ENCODE data around the gene SACS.
A peak's percentile ranks its signal among the peaks of the same experiment; 100 is the strongest.

SACS gene

DNA sequence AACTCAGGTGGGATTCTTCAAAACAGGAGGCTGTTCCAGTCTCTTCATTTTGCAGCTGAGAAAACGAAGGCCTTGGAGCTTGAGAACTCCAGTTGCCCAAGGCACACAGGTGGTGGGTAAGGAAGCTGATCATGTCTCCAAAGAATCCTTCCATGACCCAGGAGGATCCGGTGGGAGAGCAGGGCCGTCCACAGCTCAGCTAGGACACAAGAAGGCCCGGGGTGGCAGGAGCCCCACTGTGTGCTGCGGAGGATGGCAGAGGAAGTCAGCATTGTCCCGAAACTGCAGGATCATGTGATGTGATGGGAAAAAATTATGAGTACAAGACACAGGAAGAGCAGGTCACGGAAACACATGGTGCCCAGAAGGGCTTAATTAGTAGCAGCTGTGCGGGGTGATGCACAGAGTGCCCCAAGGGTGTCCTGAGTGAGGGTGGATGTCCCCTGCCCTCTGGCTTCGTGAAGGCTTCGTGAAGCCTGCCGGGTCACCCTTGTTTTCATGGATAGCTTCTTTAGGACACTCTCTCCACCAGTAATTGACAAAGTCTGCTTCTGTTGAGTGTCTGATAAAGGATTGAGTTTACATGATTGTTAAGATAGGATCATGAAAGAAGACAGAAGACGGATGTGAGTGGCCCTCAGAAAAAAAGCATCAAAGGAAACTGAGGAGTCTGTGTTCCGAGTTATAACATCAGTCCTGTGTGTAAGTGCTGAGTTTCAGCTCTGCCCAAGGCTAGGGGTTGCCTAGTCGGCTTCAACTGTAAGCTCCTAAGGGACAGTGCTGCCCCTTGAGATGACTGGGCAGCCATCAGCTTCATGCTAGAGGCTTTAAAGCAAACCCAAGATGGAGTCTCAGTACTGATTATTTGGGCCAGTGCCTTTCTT, 33.8 kb upstream of the SACS start:
- no peak overlapping the region for H3K27ac ChIP-seq (ENCODE audit: insufficient read depth, low read depth, low read length, poor library complexity, severe bottlenecking)
- H3K36me3 ChIP-seq (ENCODE audit: control insufficient read depth, insufficient read depth, low read length) = no peaks in the 10 kb centered on the region
- H3K4me3 ChIP-seq (ENCODE audit: insufficient read depth, low read depth, low read length) = no peak overlapping the region
- H3K4me1 ChIP-seq (ENCODE audit: control insufficient read depth, insufficient read depth, low read length) = peaks cover 18% of the 10 kb centered on the region
- no peaks in the 10 kb centered on the region for H3K9me3 ChIP-seq (ENCODE audit: control insufficient read depth, low read length)
- H3K27me3 ChIP-seq (ENCODE audit: control insufficient read depth, insufficient read depth, low read length, poor library complexity, severe bottlenecking) = peaks cover 12% of the 10 kb centered on the region
- 81 to 85% methylated on average over 14 of the region's 14 CpGs for WGBS, 2 experiments

DNA sequence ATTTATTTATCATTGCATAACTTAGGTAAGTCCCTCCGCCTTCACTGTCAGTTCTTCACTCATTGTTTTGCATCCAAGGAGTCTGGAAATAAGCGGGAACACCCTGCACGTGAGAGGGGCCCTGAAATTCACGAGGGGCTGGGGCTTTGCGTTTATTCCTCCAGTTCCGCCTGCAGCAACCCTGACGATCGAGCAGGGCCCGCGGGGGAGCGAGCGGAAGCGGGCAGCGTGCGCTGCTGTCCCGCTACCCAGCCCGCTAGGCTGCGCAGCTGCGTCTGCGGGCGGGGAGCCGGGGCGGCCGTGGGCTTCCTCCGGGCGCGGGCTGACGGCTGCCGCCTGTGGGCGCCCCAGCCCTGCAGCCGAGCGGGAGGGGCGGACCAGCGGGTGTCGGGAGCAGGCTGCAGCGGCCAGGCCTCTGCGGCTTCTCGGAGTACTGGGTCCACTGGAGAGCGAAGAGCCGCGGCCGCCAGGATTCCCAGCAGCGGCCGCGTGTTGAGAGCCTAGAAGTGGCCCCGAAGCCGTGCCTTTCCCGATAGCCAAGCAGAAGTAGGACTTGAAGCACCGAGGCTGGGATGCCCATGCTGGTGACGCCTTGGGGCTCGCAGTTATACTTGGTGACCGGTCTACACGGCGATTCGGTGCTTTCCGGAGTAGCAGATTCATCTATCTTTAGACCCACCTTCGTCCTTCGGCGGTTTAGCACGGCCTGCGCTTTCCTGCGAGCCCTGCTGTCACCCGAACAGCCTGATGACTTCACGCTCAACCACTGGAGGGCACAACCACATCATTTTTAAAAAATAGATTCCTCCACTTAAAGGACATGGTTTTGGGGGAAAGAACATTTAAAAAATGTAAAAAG, 32.9 kb upstream of the SACS start:
- peak overlapping the region; percentile 34 for H3K4me3 ChIP-seq (ENCODE audit: insufficient read depth, low read depth, low read length)

DNA sequence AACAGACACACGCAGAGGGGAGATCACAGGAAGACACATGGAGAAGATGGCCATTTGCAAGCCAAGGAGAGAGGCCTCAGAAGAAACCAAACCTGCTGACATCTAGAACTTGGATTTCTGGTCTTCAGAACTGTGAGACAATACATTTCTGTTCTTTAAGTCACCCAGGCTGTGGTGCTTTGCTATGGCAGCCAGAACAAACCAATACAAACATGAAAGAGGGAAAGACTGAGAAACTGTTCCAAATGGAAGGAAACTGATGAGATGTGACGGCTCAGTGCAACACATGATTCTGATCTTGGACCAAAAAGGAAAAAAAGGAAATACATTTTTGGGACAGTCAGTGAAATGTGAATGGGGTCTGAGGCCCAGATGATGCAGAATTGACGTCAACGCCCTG, 30.2 kb upstream of the SACS start:
- Histone ChIP-seq H3K4me3 (ENCODE audit: insufficient read depth, low read depth, low read length) (no peak overlapping the region), H3K27ac (ENCODE audit: insufficient read depth, low read depth, low read length, poor library complexity, severe bottlenecking) (no peak overlapping the region), H3K27me3 (ENCODE audit: control insufficient read depth, insufficient read depth, low read length, poor library complexity, severe bottlenecking) (peaks cover 12% of the 10 kb centered on the region), H3K9me3 (ENCODE audit: control insufficient read depth, low read length) (no peaks in the 10 kb centered on the region), H3K36me3 (ENCODE audit: control insufficient read depth, insufficient read depth, low read length) (no peaks in the 10 kb centered on the region), H3K4me1 (ENCODE audit: control insufficient read depth, insufficient read depth, low read length) (no peaks in the 10 kb centered on the region)
- 96% methylated on average over 4 of the region's 4 CpGs for WGBS, 2 experiments

More for the DNA sequence above, 32.9 kb upstream of the SACS start:
- Histone ChIP-seq H3K36me3 (ENCODE audit: control insufficient read depth, insufficient read depth, low read length) (no peaks in the 10 kb centered on the region), H3K27me3 (ENCODE audit: control insufficient read depth, insufficient read depth, low read length, poor library complexity, severe bottlenecking) (peaks cover 12% of the 10 kb centered on the region), H3K27ac (ENCODE audit: insufficient read depth, low read depth, low read length, poor library complexity, severe bottlenecking) (no peak overlapping the region), H3K4me1 (ENCODE audit: control insufficient read depth, insufficient read depth, low read length) (peaks cover 15% of the 10 kb centered on the region), H3K9me3 (ENCODE audit: control insufficient read depth, low read length) (no peaks in the 10 kb centered on the region)
- WGBS, 2 experiments = 4% methylated on average over 64 of the region's 64 CpGs

DNA sequence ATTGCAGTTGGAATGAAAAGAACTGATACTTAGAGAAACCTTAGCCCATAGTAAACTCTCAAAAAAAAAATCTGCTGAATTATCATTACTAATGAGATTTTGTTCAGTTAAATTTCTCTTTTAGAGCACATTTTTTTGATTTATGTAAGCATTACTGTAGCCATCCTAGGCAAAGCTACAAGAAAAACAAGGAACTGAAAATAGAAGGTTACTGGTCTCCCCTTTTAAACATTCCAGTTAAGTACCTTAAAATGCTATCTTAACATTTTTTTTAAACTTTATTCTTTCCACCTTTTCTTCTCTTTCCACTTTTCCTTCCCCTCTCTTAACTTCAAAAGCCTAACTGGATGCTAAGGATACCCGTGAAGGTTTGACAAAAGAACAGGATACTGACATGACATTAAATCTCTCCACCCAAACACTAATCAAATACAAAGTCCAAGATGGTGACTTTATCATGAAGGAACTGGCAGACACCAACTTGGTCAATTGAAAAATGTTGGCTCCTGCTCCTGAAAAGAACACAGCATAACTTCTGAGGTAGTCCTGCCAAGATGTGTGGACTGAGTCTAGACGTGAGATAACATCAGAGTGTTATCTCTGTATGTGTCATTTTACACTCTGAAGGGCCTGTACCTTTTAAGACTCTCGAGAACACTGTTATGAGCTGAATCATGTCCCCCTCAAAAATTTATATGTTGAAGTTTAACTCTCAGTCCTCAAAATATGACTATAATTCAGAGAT, 29.5 kb upstream of the SACS start:
- Histone ChIP-seq H3K4me1 (ENCODE audit: control insufficient read depth, insufficient read depth, low read length) (no peaks in the 10 kb centered on the region), H3K27me3 (ENCODE audit: control insufficient read depth, insufficient read depth, low read length, poor library complexity, severe bottlenecking) (peaks cover 12% of the 10 kb centered on the region), H3K27ac (ENCODE audit: insufficient read depth, low read depth, low read length, poor library complexity, severe bottlenecking) (no peak overlapping the region), H3K9me3 (ENCODE audit: control insufficient read depth, low read length) (no peaks in the 10 kb centered on the region), H3K4me3 (ENCODE audit: insufficient read depth, low read depth, low read length) (no peak overlapping the region), H3K36me3 (ENCODE audit: control insufficient read depth, insufficient read depth, low read length) (no peaks in the 10 kb centered on the region)
- WGBS, 2 experiments = 79 to 88% methylated on average over 3 of the region's 3 CpGs

DNA sequence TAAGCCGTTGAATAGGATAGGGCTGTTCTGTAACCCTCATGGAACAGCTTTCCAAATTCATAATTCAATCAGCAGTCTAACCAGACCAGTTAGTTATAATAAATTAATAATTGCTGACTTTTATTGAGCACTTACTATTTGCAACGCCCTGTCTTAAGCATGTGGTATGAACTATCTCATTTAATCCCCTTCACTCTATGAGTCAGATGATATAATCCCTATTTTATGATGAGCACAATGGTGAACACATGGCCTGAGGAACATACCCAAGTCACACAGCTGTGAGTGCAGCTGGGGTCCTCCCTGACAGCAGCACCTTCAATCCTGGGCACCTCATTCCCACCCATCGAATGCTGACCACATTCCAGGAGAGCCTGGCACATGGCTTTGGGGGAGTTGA, 28.0 kb upstream of the SACS start:
- Histone ChIP-seq H3K27ac (ENCODE audit: insufficient read depth, low read depth, low read length, poor library complexity, severe bottlenecking) (no peak overlapping the region), H3K4me3 (ENCODE audit: insufficient read depth, low read depth, low read length) (no peak overlapping the region), H3K4me1 (ENCODE audit: control insufficient read depth, insufficient read depth, low read length) (no peaks in the 10 kb centered on the region), H3K36me3 (ENCODE audit: control insufficient read depth, insufficient read depth, low read length) (no peaks in the 10 kb centered on the region), H3K9me3 (ENCODE audit: control insufficient read depth, low read length) (no peaks in the 10 kb centered on the region), H3K27me3 (ENCODE audit: control insufficient read depth, insufficient read depth, low read length, poor library complexity, severe bottlenecking) (peaks cover 12% of the 10 kb centered on the region)
- WGBS, 2 experiments = 94 to 95% methylated on average over 3 of the region's 3 CpGs

DNA sequence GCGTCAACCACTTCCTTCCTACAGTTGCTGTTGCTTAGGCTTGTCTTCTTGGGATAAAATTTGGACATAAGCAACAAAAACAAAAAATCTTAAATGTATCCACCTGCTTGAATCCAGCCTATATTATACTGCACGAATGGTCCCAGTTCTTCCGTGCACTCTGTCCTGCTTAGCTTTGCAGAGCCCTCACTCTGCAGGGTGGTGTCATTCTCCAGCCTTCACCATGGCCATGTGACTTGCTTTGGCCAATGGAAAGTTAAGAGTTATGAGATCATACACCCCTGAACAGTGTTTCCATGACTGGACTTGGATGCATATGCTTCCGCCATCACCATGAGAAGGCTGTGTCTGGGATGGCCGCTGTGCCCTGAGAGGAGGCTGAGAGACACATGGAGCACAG, 27.4 kb upstream of the SACS start:
- Histone ChIP-seq H3K27me3 (ENCODE audit: control insufficient read depth, insufficient read depth, low read length, poor library complexity, severe bottlenecking) (peaks cover 9% of the 10 kb centered on the region), H3K36me3 (ENCODE audit: control insufficient read depth, insufficient read depth, low read length) (no peaks in the 10 kb centered on the region), H3K4me3 (ENCODE audit: insufficient read depth, low read depth, low read length) (no peak overlapping the region), H3K27ac (ENCODE audit: insufficient read depth, low read depth, low read length, poor library complexity, severe bottlenecking) (no peak overlapping the region), H3K9me3 (ENCODE audit: control insufficient read depth, low read length) (no peaks in the 10 kb centered on the region), H3K4me1 (ENCODE audit: control insufficient read depth, insufficient read depth, low read length) (no peaks in the 10 kb centered on the region)
- WGBS, 2 experiments = 95 to 96% methylated on average over 5 of the region's 5 CpGs

DNA sequence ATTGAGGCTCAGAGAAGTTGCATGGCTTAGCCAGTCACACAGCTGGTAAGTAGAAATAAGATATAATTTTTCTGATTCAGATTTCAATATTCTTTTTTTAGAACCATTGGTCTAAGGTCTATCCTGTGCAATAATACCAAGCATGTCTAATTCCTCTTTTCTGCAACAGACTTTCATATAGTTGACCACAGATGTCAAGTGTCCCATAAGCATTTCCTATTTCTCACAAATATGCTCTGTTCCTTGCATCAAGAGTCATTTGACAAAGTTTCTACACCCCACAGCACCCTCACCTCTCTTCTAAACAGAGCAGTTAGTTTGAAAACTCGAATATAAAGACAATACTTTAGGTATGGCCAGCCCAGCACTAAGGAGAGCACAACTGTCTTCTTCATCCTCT, 26.8 kb upstream of the SACS start:
- Histone ChIP-seq H3K27me3 (ENCODE audit: control insufficient read depth, insufficient read depth, low read length, poor library complexity, severe bottlenecking) (peaks cover 2% of the 10 kb centered on the region), H3K36me3 (ENCODE audit: control insufficient read depth, insufficient read depth, low read length) (no peaks in the 10 kb centered on the region), H3K27ac (ENCODE audit: insufficient read depth, low read depth, low read length, poor library complexity, severe bottlenecking) (no peak overlapping the region), H3K9me3 (ENCODE audit: control insufficient read depth, low read length) (no peaks in the 10 kb centered on the region), H3K4me1 (ENCODE audit: control insufficient read depth, insufficient read depth, low read length) (no peaks in the 10 kb centered on the region), H3K4me3 (ENCODE audit: insufficient read depth, low read depth, low read length) (no peak overlapping the region)
- WGBS, 2 experiments = 86 to 91% methylated on average over 1 of the region's 1 CpG

DNA sequence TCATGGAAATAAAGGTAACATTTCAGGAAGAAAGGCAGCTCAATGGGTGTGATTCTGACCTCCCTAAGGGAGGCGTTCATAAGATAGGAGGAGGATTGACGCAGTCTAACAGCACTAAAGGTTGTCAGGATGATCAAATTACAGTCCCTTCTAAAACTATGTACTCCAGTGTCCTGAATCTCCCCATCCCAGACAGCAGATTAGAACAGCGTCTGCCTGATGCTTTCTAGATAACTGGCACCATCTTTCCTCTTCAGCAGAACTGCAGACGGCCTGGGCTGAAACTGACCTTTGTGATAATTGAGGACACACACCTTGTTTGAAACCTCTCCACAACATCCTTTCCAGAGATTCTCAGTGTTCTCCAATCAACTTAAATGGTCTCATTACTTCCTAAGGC, 25.5 kb upstream of the SACS start:
- Histone ChIP-seq H3K27ac (ENCODE audit: insufficient read depth, low read depth, low read length, poor library complexity, severe bottlenecking) (no peak overlapping the region), H3K36me3 (ENCODE audit: control insufficient read depth, insufficient read depth, low read length) (no peaks in the 10 kb centered on the region), H3K9me3 (ENCODE audit: control insufficient read depth, low read length) (no peaks in the 10 kb centered on the region), H3K4me3 (ENCODE audit: insufficient read depth, low read depth, low read length) (no peak overlapping the region), H3K27me3 (ENCODE audit: control insufficient read depth, insufficient read depth, low read length, poor library complexity, severe bottlenecking) (no peaks in the 10 kb centered on the region), H3K4me1 (ENCODE audit: control insufficient read depth, insufficient read depth, low read length) (no peaks in the 10 kb centered on the region)
- WGBS, 2 experiments = 79 to 80% methylated on average over 4 of the region's 4 CpGs

DNA sequence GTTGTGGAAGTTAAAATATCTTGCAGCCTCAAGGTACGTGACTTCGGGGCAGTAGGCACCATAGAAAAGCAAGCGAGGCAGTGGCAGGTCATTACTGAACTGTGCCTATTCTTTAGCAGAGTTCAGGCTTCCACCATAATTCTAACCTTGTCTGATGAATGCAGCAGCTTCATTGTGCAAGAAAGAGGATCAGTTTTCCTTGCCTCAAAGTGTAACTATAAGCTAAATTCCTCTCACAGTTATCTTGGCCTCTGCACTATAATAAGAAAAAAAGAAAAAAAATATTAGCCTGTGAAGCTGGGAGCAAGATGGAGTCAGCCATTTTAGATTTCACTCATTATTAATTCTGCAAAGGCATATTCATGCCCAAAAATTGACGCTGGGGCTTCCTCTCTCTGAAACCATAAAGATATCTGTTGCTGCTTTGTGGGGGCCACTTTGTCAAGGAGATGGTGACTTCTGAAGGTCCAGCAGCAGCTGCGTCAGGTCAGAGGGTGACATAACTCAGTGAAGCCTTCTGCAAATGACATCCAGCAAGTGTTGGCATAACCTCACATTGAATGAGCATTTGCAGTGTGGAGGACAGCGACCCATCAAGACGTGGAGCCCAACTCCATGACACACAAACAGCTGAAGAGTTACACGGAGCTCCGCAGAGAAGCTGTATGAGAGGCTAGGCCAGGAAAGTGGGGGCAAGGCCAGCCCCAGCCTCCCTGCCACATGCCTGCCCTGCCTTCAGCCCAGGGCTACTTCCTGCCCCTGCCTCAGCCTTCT, 23.1 kb upstream of the SACS start:
- Histone ChIP-seq H3K4me1 (ENCODE audit: control insufficient read depth, insufficient read depth, low read length) (peaks cover under 1% of the 10 kb centered on the region), H3K27ac (ENCODE audit: insufficient read depth, low read depth, low read length, poor library complexity, severe bottlenecking) (no peak overlapping the region), H3K27me3 (ENCODE audit: control insufficient read depth, insufficient read depth, low read length, poor library complexity, severe bottlenecking) (no peaks in the 10 kb centered on the region), H3K36me3 (ENCODE audit: control insufficient read depth, insufficient read depth, low read length) (no peaks in the 10 kb centered on the region), H3K4me3 (ENCODE audit: insufficient read depth, low read depth, low read length) (no peak overlapping the region), H3K9me3 (ENCODE audit: control insufficient read depth, low read length) (no peaks in the 10 kb centered on the region)
- 94 to 95% methylated on average over 9 of the region's 9 CpGs for WGBS, 2 experiments
